A673 (cell line): ENCODE data around the gene CD6.

Experiments
- CTCF ChIP-seq: fragments of 300-800, 200-600 bp; sonication (generic); conservative IDR thresholded peaks from 2 replicates; pipeline ENCODE4 v1.5.1; 2017; ENCODE audit warnings: low read depth, mild to moderate bottlenecking, antibody characterized with exemption, low read length, moderate library complexity, mixed read lengths
- EZH2 ChIP-seq: fragments of 200-600 bp; sonication (generic); IDR thresholded peaks from 2 replicates; pipeline ENCODE4 v1.6.1; 2017; ENCODE audit warnings: borderline replicate concordance, low read depth, mild to moderate bottlenecking, mixed read lengths, antibody characterized with exemption, low read length; ENCODE audit not compliant: poor library complexity, severe bottlenecking

- no peak for TF ChIP-seq CTCF
- no peak for TF ChIP-seq EZH2
These were observed 51.8 kb downstream of the CD6 start for GRCh38 chr11:61023086-61023965.
